HG03159 (cell line): ENCODE results near the gene ADGB.
"Not testable (repeated sequence)": the region's sequence is repeated elsewhere in the genome, so short reads cannot be mapped to it uniquely, and the experiment has no call there.

ENCODE experiments used
- ATAC-seq: cut with Tn5 transposase; IDR thresholded peaks from one replicate; pipeline ENCODE4 v1.9.1; 2021; ENCODE audit warnings: mild to moderate bottlenecking, moderate library complexity; ENCODE audit not compliant: unreplicated experiment

ADGB gene

DNA sequence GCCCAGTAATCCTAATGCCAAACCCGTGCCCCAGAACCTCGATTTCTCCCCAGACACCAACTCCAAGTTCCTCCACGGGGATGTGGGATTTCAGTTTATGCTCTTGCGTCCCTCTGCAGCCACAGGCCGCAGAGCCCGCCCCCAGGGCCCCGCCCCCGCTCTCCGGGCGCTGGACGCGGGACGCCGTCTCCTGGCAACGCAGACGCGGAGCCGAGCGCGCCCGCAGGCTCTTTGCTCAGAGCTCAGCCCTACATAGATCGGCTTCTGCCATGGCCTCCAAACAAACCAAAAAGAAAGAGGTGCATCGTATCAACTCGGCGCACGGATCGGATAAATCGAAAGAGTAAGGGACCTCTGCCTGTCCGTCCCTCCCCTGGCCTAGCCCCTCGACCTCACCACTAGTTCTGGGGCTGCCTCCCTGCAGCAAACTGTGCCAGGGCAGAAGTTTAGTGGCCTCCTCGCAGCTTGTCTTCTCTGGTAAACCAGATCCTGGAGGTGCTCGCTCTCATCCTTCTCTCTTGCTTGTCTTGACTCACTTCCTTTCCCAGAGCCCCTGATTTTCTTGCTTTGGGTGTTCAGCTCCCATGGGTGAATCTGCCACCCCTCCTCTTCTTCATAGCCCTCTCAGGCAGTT is at the start of gene ADGB:
ADGB (plus strand) TSS at position 201 of the 634 bp plus-strand sequence; CDS start at position 270, 69 bp downstream.
- ATAC-seq: no peak

DNA sequence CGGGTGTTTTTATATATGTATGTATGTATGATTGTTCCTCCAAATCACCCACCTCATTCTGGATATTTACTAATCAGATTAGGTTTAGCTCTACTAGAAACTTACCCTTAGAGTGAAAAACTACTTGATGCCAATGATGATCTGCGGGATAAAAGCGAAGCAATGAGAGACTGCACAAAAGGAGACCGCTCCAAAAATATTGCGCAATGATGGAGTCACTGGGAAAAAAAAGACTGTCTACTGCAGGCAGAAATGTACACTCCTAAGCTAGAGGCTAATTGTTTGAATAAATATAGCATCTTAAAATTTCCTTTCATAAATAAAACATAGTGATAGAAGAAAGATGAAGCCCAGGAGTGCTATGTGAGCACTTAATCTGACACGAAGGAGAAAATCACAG is 47.9 kb upstream of the ADGB start:
- ATAC-seq: no peak

DNA sequence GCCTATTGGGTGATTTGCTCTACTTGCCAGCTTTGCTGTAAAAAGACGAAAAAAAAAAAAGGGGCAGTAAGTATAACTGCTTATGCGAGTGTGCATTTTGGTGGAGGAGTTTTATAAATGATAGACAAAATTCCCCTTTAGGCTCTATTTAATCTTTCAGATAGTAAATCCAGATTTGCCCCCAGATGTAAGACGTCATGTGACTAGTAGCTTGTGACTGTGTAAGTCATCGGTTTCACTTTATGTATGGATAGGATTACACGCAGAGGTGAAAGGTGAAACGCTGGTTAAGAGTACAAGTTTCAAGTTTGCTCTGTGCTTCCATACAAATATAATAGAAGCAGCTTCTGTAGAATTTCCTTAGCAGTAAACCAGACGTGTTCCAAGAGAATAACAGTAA is 47.2 kb upstream of the ADGB start:
- ATAC-seq: no peak

DNA sequence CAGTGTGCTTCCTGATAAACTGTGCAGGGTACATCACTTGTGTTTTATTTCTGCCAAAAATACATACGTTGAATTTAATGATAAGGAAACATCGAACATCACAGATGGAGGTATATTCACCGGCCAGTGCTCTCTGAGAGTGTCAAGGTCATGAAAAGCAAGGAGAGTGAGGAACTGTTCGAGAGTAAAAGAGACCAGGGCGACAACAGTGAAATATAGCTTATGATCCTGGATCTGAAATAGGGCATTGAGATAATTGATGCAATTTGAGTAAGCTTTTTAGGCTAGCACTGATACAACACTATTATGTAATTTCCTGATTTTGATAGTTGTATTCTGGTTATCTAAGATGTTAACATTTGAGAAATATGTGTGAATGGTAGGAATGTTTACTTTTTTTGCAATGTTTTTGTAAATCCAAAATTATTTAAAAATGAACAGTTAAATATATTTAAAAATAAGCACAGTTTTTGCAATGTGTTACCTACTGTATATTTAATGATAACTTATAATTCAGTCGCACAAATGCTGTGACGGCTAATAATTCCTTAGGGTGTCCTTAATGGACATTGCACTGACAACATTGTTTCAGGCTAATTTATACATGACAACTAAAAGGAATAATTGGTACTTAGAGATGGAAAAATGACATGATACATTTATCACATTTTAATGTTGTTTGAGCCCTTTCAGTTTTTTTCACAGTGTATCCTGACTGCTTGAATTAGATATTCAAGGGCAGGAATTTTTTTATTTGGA is 45.2 kb upstream of the ADGB start:
- no peak for ATAC-seq

DNA sequence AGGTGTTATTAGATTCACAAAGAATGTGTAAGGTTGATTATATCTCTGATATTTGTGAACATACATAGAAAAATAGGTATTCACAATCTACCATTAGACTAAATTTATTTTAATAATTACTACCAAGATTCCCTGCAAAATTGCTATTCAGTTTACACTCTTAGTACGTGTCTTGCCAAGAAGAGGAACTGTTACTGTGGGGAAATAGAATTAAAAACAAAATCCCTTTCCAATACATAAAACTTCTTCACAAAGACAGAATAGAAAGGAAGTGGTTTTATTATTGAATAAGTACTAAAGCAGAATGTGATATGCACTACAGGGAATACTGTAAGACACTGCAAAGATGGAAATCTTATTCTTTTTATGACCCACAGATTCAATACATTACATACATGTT is 38.2 kb upstream of the ADGB start:
- no peak for ATAC-seq

DNA sequence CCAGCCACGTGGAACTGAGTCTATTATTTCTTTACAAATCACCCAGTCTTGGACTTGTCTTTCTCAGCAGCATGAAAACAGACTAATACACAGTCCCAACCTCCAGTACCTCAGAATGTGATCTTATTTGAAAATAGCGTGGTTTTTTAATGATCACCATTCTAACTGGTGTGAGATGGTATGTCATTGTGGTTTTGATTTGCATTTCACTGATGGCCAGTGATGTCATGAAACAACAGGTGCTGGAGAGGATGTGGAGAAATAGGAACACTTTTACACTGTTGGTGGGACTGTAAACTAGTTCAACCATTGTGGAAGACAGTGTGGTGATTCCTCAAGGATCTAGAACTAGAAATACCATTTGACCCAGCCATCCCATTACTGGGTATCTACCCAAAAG is 32.1 kb upstream of the ADGB start:
- ATAC-seq: not testable (repeated sequence)

DNA sequence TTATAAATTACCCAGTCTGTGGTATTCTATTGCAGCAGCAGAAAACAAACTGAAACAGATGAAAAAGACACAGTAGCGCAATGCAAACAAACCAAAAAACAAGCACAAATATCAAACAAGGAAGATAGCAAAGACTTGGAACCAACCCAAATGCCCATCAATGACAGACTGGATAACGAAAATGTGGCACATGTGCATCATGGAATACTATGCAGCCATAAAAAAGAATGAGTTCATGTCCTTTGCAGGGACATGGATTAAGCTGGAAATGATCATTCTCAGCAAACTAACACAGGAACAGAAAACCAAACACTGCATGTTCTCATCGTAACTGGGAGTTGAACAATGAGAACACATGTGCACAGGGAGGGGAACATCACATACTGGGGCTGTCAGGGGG is 30.2 kb upstream of the ADGB start:
- not testable (repeated sequence) for ATAC-seq

DNA sequence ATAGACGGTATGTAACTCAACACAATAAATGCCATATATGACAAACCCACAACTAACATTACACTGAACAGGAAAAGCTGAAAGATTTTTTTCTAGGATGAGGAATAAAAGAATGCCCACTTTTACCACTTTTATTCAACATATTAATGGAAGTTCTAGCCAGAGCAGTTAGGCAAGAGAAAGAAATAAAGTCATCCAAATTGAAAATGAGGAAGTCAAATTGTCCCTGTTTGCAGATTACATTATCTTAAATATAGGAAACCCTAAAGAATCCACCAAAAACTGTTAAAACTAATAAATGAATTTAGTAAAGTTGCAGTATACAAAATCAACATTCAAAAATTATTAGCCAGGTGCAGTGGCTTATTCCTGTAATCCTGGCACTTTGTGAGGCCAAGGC is 24.6 kb upstream of the ADGB start:
- no peak for ATAC-seq

DNA sequence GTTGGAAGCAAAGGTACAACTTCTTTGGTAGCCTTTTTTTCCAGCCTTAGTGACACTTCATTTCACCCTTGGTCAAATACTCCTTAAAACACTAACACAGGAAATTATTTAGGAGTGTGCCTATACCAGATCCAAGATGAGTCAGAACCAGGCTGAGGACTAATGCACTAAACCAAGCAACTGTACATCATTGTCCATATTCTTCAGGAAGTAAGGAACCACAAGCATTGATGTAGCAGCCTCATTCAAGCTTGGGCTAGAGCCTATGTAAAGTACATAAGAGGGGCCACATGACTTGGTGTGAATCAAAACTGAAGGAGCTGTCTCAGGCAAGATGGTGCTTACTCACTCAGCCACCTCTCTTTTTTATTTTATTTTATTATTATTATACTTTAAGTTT is 20.7 kb upstream of the ADGB start:
- no peak for ATAC-seq

DNA sequence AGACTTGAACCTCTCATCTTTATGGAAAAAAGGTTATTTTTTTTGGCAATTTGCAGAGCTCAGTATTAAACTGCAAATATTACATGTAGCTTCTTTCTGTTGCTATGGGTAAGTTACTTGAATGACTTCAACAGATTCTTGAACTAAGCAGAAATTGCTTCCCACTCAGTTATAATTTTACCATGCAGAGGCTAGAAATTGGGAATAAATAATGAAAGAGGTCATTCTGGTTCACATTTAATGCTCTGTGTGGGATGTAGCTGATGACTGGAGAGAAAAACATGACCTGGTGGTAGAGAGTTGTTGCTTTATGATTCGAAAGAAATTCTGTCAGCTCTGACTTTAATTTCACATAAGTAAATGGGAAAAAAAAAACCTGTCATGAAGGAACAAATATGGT is 16.8 kb upstream of the ADGB start:
- ATAC-seq: no peak

DNA sequence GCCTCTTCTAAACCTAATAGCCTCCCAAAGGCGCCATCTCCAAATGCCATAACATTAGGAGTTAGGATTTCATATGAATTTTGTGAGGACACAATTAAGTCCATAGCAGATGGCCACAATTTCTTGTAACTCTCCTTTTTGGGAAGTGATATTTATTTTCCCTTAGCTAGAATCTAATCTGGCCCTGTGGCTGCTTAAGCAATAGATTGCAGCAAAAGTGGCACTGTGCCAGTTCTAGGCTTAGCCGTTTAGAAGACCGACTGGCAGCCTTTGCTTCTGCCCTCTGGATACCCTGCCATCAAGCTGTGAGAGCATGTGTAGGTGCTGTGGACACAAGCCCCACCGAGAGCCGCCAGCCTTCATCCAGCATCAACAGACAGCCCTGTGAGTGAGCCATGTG is 15.9 kb upstream of the ADGB start:
- ATAC-seq: no peak

DNA sequence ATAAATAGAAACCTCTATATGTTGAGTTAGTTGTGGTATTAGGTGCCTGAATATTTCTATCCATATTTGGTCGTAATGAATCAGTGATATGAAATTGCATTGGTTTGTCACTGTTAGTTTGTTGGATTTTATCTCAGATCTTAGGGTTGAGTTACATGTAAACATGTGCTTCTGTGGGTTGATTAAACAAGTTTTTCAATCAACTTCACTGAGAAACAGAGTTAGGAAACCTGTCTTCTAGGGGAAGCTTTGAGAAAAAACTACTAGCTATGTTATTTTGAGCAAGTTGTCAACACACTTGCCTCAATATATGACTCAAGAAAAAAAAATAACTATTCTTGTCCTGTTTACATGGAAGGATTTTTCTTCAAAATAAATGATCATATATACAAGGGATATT is 14.8 kb upstream of the ADGB start:
- ATAC-seq: no peak

DNA sequence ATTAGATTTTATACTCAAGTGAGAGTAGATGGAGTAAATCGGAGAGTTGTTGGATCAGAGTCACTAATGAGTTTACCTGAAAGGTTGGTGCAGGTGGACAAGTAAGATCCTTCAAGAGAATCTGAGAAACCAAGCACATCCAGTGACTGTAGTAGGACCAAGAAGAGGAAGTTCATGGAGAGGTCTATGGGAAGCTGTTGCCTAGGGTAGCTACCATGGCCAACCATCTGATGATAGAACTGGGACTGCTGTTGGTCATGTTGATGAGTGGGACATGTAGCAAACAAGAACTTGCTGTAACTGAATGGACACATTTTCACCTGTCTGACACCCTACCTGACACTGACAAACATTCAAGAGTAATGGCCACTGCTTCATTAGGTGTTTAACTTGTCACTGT is 11.3 kb upstream of the ADGB start:
- ATAC-seq: no peak

DNA sequence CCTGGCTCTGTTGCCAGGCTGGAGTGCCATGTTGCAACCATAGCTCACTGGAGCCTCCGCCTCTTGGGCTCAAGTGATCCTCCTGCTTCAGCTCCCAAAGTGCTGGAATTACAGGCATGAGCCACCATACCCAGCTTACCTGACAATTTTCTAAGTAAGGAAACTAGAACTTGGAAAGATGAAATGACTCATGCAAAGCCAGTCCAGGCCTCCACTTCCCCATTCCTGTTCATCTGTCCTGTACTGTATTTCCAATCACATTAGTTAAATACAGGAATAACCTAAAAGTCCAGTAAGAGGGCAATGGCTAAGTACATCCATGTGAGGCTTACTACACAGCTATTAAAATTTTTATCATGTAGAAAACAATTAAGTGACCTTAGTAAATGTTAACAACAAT is 8.3 kb upstream of the ADGB start:
- no peak for ATAC-seq

DNA sequence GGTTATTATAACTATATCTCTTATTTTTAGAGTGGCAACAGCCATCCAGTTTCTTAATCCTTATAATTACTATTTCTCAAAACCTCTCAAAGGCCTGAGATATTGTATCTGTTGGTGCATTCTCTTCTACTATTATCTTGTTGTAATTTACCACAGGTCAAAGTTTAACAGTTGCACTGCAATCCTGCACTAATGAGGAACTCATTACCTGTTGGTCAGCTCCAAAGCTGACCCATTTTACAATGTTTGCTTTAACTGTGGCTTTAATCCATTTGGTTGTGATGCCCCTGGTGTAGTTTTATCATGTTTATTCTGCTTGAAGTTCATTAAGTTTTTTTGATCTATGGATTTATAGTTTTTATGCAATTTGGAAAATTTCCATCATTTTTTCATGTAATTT is 6.3 kb upstream of the ADGB start:
- no peak for ATAC-seq

DNA sequence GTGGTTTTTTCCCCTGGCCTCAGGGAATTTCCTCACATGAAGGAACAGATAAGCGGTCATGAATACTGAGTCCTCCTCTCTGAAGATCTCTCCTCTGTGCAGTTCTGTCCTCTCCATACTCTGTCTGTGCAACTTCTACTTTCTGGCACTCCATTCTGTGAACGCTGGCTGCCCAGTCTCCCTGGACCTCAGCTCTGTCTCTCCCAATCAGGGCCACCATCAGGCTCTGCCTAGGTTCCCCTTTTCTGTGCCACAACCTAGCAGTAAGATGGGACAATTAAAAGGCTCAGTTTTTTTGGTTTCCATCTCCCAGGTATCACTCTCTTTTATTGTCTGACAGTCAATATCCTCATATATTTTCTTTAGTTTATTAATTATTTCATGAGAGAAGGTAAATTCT is 4.8 kb upstream of the ADGB start:
- no peak for ATAC-seq

DNA sequence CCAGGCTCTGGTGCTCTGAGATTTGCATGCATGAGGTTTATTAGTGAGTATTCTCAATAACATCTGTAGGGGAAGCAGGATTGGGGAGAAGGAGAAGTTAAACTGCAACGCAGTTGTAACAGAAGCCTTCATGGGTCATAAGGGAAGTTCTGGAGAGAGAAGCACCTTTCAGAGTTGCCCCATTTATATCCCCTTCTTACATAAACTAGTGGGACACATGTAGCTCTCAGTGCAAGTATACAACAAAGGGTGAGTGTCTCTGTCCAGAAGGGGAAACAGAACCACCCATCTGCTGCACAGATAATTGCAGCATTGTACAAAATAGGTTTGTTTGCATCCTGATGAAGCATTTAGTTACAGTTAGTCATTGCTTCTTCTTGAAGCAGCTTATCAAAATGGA is 4.3 kb upstream of the ADGB start:
- ATAC-seq: no peak

DNA sequence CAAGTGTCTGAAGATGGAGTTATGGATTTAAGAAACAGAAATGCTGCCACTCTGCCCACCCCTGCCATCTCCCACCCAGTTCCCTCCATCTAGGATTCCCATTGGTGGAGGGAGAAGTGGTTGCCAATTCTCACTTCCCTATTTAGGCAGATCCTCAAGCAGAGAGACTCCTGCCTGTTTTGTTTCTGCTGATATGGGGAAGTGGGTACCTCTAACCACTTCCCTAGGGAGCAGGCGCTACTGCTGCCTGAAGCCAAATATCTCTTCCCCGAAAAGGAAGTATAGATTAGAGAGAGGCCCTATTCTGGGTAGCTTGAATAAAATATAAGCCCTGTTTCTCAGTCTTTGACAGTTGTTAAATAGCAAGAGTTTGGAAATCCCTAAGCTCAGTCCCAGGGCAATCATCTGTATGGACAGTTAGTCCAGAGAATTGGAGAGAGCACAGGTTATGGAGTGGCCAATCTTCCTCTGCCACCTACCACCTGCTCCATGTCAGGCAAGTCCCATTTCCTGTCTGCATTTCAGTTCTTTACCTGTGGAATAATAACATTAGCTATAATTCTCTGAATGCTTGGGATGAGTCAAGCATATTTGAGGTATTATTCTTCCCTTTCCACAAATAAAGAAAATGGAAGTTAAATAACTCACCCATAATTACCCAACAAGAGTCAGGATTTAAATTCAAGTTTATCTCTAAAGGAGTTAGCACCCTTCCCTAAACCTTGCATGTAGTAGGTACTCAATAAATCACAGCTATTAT is 2.6 kb upstream of the ADGB start:
- ATAC-seq: no peak

DNA sequence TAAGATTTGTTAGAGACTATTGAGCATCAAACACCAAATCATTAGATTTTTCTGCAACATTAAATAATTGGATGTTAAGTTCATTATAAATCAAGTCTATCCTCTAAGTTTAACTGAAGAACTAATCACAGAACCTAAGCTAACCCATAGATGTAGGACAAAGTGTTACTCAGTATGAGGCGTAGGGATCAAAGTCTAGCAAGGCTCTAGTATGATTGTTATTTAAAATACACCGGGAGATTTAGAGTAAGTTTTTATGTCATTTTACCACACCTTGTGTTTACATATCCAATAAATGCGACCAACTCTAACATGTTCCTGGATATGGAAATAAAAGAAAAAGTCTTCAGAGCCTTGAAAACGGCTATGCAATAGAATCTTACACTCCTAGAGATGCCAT is 2.6 kb downstream of the ADGB start:
- no peak for ATAC-seq

DNA sequence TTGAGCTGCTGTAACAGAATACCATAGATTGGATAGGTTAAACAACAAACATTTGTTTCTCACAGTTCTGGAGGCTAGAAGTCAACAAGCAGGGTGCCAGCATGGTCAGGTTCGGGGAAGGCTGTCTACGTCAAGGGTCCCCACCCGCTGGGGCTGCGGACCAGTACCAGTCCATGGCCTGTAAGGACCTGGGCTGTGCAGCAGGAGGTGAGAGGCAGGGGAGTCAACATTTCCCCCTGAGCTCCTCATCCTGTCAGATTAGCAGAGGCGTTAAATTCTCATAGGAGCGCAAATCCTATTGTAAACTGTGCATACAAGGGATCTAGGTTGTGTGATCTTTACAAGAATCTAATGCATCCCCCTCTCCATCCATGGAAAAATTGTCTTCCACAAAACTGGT is 3.8 kb downstream of the ADGB start:
- ATAC-seq: no peak

DNA sequence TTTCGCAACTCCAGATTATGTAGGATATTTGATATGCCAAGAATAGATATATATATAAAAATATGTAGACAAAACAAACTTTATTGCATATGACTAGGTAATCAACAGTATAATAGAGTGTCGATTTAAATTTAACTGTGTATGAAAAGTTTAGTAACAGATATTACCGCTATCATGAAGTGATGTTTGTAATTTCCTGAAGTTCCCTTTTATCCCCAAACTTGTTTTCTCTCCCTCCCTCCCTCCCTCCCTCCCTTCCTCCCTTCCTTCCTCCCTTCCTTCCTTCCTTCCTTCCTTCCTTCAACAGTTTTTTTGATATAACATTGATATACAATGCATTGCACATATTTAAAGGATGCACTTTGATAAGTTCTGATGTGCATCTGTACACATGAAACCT is 15.2 kb downstream of the ADGB start:
- ATAC-seq: no peak

DNA sequence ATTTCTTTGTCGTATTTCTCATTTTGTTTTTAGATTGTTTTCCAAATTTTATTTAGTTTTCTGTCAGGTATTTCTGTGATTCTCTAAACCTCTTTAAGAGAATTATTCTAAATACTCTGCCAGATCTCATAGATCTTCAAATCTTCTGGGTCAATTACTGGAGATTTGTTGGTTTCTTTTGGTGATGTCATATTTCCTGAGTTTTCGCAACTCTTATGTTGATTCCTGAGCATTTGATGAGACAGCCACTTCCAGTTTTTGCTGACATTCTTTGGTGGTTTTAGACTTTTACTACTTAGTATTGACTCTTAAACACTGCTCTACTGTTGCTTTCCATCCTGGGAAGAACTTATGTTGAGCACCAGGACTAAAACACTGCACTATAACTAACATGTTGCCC is 21.9 kb downstream of the ADGB start:
- no peak for ATAC-seq
